Uterus (tissue), 2 donors: Measurements from ENCODE around the gene TMEM26.

ENCODE experiments used
- POLR2A ChIP-seq, 2 donors: fragments of 450-650 bp; IDR thresholded peaks; one replicate each; pipeline ENCODE4 v1.6.1; 2016; ENCODE audit warnings: antibody characterized with exemption in 2 of 2, mild to moderate bottlenecking in 1 of 2, moderate library complexity in 1 of 2
- TF ChIP-seq, protein P1 (sequence below), 4 experiments: fragments of 200-600 bp in 2 of 4; fragments of 450-650 bp in 2 of 4; sonication (generic) in 2 of 4; IDR thresholded peaks; one replicate each; pipeline ENCODE4 v1.5.1; 2016 to 2019; ENCODE audit warnings: antibody characterized with exemption in 4 of 4, mild to moderate bottlenecking in 2 of 4, moderate library complexity in 1 of 4

DNA sequence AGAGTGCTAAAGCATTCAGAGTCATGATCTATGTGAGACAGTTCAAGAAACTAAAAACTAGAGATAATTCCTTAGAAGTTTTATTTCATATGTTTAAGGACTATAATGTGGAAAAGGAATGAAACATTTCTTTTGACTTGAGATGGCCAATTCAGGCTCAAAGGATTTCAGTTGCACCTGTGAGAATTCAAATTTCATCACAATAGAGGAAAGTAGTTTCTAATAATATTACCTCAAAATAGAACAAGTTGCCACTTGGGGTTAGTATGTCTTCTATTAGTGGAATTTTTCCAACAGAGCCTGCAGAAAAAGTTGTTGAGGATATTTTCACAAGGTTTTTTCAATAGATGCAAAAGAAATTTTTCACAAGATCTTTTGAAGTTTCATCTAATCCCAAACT, 37.4 kb downstream of the TMEM26 start:
- TF ChIP-seq, protein P1, sequence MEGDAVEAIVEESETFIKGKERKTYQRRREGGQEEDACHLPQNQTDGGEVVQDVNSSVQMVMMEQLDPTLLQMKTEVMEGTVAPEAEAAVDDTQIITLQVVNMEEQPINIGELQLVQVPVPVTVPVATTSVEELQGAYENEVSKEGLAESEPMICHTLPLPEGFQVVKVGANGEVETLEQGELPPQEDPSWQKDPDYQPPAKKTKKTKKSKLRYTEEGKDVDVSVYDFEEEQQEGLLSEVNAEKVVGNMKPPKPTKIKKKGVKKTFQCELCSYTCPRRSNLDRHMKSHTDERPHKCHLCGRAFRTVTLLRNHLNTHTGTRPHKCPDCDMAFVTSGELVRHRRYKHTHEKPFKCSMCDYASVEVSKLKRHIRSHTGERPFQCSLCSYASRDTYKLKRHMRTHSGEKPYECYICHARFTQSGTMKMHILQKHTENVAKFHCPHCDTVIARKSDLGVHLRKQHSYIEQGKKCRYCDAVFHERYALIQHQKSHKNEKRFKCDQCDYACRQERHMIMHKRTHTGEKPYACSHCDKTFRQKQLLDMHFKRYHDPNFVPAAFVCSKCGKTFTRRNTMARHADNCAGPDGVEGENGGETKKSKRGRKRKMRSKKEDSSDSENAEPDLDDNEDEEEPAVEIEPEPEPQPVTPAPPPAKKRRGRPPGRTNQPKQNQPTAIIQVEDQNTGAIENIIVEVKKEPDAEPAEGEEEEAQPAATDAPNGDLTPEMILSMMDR (IDR thresholded peaks at IDR 0.05): no peak
- no peak for TF ChIP-seq POLR2A (IDR thresholded peaks at IDR 0.05)
